ENCODE data around the gene EPSTI1.

EPSTI1 gene

GRCh38 chr13:42894765-42895243 lies 97.2 kb downstream of the EPSTI1 start:
- Histone ChIP-seq H3K9me3 (ENCODE audit: insufficient read depth, low read length, severe bottlenecking) (no peaks in the 10 kb centered on the region), H3K4me3 (ENCODE audit: low read depth in 1 of 2, low read length in 2 of 2) (no peak overlapping the region), H4K20me1 (ENCODE audit: insufficient read depth, low read length) (no peaks in the 10 kb centered on the region), H3K9ac (ENCODE audit: low read depth, low read length) (no peak overlapping the region), H3K27ac (ENCODE audit: low read length) (no peak overlapping the region), H3K79me2 (ENCODE audit: insufficient read depth, low read length) (no peaks in the 10 kb centered on the region), H3K36me3 (ENCODE audit: insufficient read depth, low read length) (peaks cover 3% of the 10 kb centered on the region), H3K4me1 (ENCODE audit: insufficient read depth, low read length) (no peaks in the 10 kb centered on the region), H3K4me2 (ENCODE audit: insufficient read depth, low read length) (no peak overlapping the region), H2AFZ (ENCODE audit: low read depth, low read length) (no peak overlapping the region), H3K27me3 (ENCODE audit: insufficient read depth, low read length, poor library complexity) (no peaks in the 10 kb centered on the region)
- TF ChIP-seq CTCF (IDR thresholded peaks at IDR 0.05; ENCODE audit: borderline replicate concordance, extremely low read depth, low read length, poor library complexity, severe bottlenecking) (no peak), EZH2 (IDR thresholded peaks at IDR 0.05; ENCODE audit: borderline replicate concordance, low read depth, low read length, severe bottlenecking) (no peak)
- ATAC-seq (ENCODE audit: insufficient read depth, low read depth) (no peak), DNase-seq (no peak)

- DNase-seq (no peak), ATAC-seq (ENCODE audit: insufficient read depth, low read depth) (no peak)
- H3K4me3 ChIP-seq (ENCODE audit: low read depth in 1 of 2, low read length in 2 of 2), result no peak overlapping the region
- peaks cover 3% of the 10 kb centered on the region; the same call in 1 of the 2 replicates for H3K36me3 ChIP-seq (ENCODE audit: insufficient read depth, low read length)
- no peaks in the 10 kb centered on the region for H3K4me1 ChIP-seq (ENCODE audit: insufficient read depth, low read length)
- no peak overlapping the region for H3K9ac ChIP-seq (ENCODE audit: low read depth, low read length)
- H3K9me3 ChIP-seq (ENCODE audit: insufficient read depth, low read length, severe bottlenecking), result no peaks in the 10 kb centered on the region
- H3K4me2 ChIP-seq (ENCODE audit: insufficient read depth, low read length), result no peak overlapping the region
- no peak overlapping the region for H3K27ac ChIP-seq (ENCODE audit: low read length)
- H3K27me3 ChIP-seq (ENCODE audit: insufficient read depth, low read length, poor library complexity), result no peaks in the 10 kb centered on the region
- H2AFZ ChIP-seq (ENCODE audit: low read depth, low read length), result no peak overlapping the region
- no peaks in the 10 kb centered on the region for H3K79me2 ChIP-seq (ENCODE audit: insufficient read depth, low read length)
- no peaks in the 10 kb centered on the region for H4K20me1 ChIP-seq (ENCODE audit: insufficient read depth, low read length)
- TF ChIP-seq CTCF (IDR thresholded peaks at IDR 0.05; ENCODE audit: borderline replicate concordance, extremely low read depth, low read length, poor library complexity, severe bottlenecking) (no peak), EZH2 (IDR thresholded peaks at IDR 0.05; ENCODE audit: borderline replicate concordance, low read depth, low read length, severe bottlenecking) (no peak)
Measured at GRCh38 chr13:42893214-42893671, 98.8 kb downstream of the EPSTI1 start.

GRCh38 chr13:42892760-42893159 lies 99.3 kb downstream of the EPSTI1 start:
- Histone ChIP-seq H3K4me2 (ENCODE audit: insufficient read depth, low read length) (no peak overlapping the region), H3K27ac (ENCODE audit: low read length) (no peak overlapping the region), H3K79me2 (ENCODE audit: insufficient read depth, low read length) (no peaks in the 10 kb centered on the region), H3K36me3 (ENCODE audit: insufficient read depth, low read length) (peaks cover 3% of the 10 kb centered on the region; the same call in 1 of the 2 replicates), H4K20me1 (ENCODE audit: insufficient read depth, low read length) (no peaks in the 10 kb centered on the region), H3K4me1 (ENCODE audit: insufficient read depth, low read length) (no peaks in the 10 kb centered on the region), H3K9me3 (ENCODE audit: insufficient read depth, low read length, severe bottlenecking) (no peaks in the 10 kb centered on the region), H2AFZ (ENCODE audit: low read depth, low read length) (no peak overlapping the region), H3K9ac (ENCODE audit: low read depth, low read length) (no peak overlapping the region), H3K4me3 (ENCODE audit: low read depth in 1 of 2, low read length in 2 of 2) (no peak overlapping the region), H3K27me3 (ENCODE audit: insufficient read depth, low read length, poor library complexity) (no peaks in the 10 kb centered on the region)
- DNase-seq (no peak), ATAC-seq (ENCODE audit: insufficient read depth, low read depth) (no peak)
- TF ChIP-seq CTCF (IDR thresholded peaks at IDR 0.05; ENCODE audit: borderline replicate concordance, extremely low read depth, low read length, poor library complexity, severe bottlenecking) (no peak), EZH2 (IDR thresholded peaks at IDR 0.05; ENCODE audit: borderline replicate concordance, low read depth, low read length, severe bottlenecking) (no peak)
